ENCODE measurements around the gene SUSD1. TPM values are rescaled to one million over a fixed set of nuclear protein-coding genes. Genes with fewer than 3 reads are reported as not detected.

The SUSD1 gene
- total and polyA plus RNA-seq, 2 of the 13 experiments (the other 11 are each of a cell fraction or from before 2014, with no cell fraction given) = 25.9 to 32.3 TPM

DNA sequence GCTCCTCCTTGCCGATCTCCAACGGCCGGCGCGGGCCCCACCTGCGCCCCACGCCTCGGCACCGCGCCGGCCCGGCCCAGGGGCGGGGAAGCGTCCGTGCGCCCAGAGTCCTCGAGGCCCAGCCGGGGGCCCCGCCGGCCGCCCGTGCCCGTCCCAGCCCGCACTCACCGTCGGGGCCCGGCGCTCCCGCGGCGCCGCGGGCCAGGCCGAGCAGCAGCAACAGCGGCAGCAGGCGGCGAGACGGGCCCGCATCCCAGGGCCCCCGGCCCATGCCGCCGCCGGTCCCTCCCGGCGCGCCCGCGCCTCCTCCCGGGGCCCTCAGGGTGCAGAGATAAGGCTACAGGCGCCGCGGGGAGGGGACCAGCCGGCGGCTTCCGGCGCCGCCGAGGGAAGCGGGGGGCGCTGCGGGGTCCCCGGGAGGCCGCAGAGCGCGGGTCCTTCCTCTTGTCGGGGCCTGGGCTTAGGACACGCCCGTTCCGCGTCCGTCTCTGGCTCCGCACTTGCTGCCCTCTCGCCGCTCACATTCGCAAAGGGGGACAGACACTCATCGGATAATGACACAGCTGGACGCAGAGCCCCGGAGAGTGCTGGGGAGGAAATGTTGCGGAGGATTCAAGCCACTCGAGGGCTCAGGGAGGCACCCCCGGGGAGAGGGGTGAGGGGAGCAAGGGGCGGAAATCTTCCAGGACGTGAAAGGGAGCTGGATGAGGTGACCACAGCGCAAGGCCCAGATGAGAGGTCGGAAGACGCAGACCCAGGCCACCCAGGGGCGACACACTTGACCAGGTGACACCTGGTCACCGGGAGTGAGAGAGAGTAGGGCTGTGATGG is at the start of gene SUSD1 (continued):
- TF ChIP-seq TBX2 (CRISPR knock-in tag; IDR thresholded peaks at IDR 0.05; ENCODE audit: borderline replicate concordance) (no peak), ZFP41 (CRISPR knock-in tag; IDR thresholded peaks at IDR 0.05; ENCODE audit: borderline replicate concordance) (no peak), ZNF891 (CRISPR knock-in tag; IDR thresholded peaks at IDR 0.05) (no peak; the same call in 1 of the 2 replicates), STAT5B (CRISPR knock-in tag; IDR thresholded peaks at IDR 0.05) (no peak), U2AF1 (optimal IDR thresholded peaks at IDR 0.05; ENCODE audit: low read depth, low read length) (peak; percentile 52), GABPB1 (CRISPR knock-in tag; IDR thresholded peaks at IDR 0.05) (peak; percentile 73; the same call in 1 of the 2 replicates), ZNF547 (CRISPR knock-in tag; IDR thresholded peaks at IDR 0.05) (no peak), LCORL (IDR thresholded peaks at IDR 0.05) (no peak), LCORL (CRISPR knock-in tag; IDR thresholded peaks at IDR 0.05) (no peak), BORCS8-MEF2B (CRISPR knock-in tag; IDR thresholded peaks at IDR 0.05) (no peak; the same call in 1 of the 2 replicates), ZNF770 (CRISPR knock-in tag; IDR thresholded peaks at IDR 0.05) (no peak), RERE (CRISPR knock-in tag; IDR thresholded peaks at IDR 0.05; ENCODE audit: low read depth) (no peak), MXI1 (IDR thresholded peaks at IDR 0.05; ENCODE audit: borderline replicate concordance, low read depth, low read length) (peak; percentile 23; the same call in 1 of the 3 replicates), PHF20 (CRISPR knock-in tag; IDR thresholded peaks at IDR 0.05) (0 out of 2 replicates have a peak, but pooled peaks have one; percentile 23)
- TF ChIP-seq, protein P1, sequence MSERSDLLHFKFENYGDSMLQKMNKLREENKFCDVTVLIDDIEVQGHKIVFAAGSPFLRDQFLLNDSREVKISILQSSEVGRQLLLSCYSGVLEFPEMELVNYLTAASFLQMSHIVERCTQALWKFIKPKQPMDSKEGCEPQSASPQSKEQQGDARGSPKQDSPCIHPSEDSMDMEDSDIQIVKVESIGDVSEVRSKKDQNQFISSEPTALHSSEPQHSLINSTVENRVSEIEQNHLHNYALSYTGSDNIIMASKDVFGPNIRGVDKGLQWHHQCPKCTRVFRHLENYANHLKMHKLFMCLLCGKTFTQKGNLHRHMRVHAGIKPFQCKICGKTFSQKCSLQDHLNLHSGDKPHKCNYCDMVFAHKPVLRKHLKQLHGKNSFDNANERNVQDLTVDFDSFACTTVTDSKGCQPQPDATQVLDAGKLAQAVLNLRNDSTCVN (CRISPR knock-in tag; IDR thresholded peaks at IDR 0.05; ENCODE audit: borderline replicate concordance) = no peak
- TF ChIP-seq, protein P2, sequence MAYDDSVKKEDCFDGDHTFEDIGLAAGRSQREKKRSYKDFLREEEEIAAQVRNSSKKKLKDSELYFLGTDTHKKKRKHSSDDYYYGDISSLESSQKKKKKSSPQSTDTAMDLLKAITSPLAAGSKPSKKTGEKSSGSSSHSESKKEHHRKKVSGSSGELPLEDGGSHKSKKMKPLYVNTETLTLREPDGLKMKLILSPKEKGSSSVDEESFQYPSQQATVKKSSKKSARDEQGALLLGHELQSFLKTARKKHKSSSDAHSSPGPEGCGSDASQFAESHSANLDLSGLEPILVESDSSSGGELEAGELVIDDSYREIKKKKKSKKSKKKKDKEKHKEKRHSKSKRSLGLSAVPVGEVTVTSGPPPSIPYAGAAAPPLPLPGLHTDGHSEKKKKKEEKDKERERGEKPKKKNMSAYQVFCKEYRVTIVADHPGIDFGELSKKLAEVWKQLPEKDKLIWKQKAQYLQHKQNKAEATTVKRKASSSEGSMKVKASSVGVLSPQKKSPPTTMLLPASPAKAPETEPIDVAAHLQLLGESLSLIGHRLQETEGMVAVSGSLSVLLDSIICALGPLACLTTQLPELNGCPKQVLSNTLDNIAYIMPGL (CRISPR knock-in tag; IDR thresholded peaks at IDR 0.05; ENCODE audit: borderline replicate concordance in 1 of 2, low read depth in 1 of 2) = peak; percentile 27 to 72; a peak in 1 of 4 replicates

Measured in HepG2 (cell line).